Measurements from ENCODE around the gene PLA2G5.

PLA2G5 gene

GRCh38 chr1:20070357-20070756 is 363 bp downstream of the PLA2G5 start:
- no peak for DNase-seq

GRCh38 chr1:20071416-20071815 is 1.4 kb downstream of the PLA2G5 start:
- no peak for DNase-seq

- DNase-seq: no peak
Measured at GRCh38 chr1:20072771-20073170, 2.8 kb downstream of the PLA2G5 start.

GRCh38 chr1:20073256-20073655 is 3.3 kb downstream of the PLA2G5 start:
- no peak for DNase-seq

GRCh38 chr1:20074055-20074724 is 4.2 kb downstream of the PLA2G5 start:
- DNase-seq: no peak

- no peak for DNase-seq
Measured at GRCh38 chr1:20074725-20075171, 4.8 kb downstream of the PLA2G5 start.

GRCh38 chr1:20075345-20075744 is 5.4 kb downstream of the PLA2G5 start:
- DNase-seq: no peak

GRCh38 chr1:20076223-20076622 is 6.2 kb downstream of the PLA2G5 start:
- no peak for DNase-seq

GRCh38 chr1:20076710-20077461 is 6.9 kb downstream of the PLA2G5 start:
- no peak for DNase-seq

- DNase-seq: no peak
Measured at GRCh38 chr1:20078171-20078651, 8.2 kb downstream of the PLA2G5 start.

GRCh38 chr1:20078711-20079110 is 8.7 kb downstream of the PLA2G5 start:
- DNase-seq: no peak

- no peak for DNase-seq
Measured at GRCh38 chr1:20079661-20080305, 9.8 kb downstream of the PLA2G5 start.

GRCh38 chr1:20080441-20081352 is 10.7 kb downstream of the PLA2G5 start:
- no peak for DNase-seq

- DNase-seq: no peak
Measured at GRCh38 chr1:20081353-20081810, 11.4 kb downstream of the PLA2G5 start.

- no peak for DNase-seq
Measured at GRCh38 chr1:20082772-20083171, 12.8 kb downstream of the PLA2G5 start.

GRCh38 chr1:20083178-20083944 is 13.4 kb downstream of the PLA2G5 start:
- no peak for DNase-seq

- DNase-seq: no peak
Measured at GRCh38 chr1:20086800-20087199, 16.8 kb downstream of the PLA2G5 start.

- DNase-seq: no peak
Measured at GRCh38 chr1:20087668-20088067, 17.7 kb downstream of the PLA2G5 start.

GRCh38 chr1:20089328-20090077 is 19.5 kb downstream of the PLA2G5 start:
- no peak for DNase-seq

GRCh38 chr1:20090119-20090518 is 20.1 kb downstream of the PLA2G5 start:
- no peak for DNase-seq

GRCh38 chr1:20090641-20091040 is 20.6 kb downstream of the PLA2G5 start:
- no peak for DNase-seq
